Lower lobe of right lung (tissue), 2 donors: Measurements from ENCODE around the gene ANO10. TPM values are rescaled to one million over a fixed set of nuclear protein-coding genes. Genes with fewer than 3 reads are reported as not detected.

Experiments used
- ATAC-seq, 2 donors: fragments of 200-7000 bp; cut with Tn5 transposase; one replicate each; pipeline ENCODE4 v1.9.1; 2020 to 2022; ENCODE audit warnings: mild to moderate bottlenecking in 2 of 2, moderate library complexity in 2 of 2
- DNase-seq: peaks from one replicate; pipeline ENCODE4 v3.0.0-alpha.2; 2020
- H3K27ac ChIP-seq: fragments of 200-600 bp; one replicate; pipeline ENCODE4 v1.8.0; 2022
- H3K27me3 ChIP-seq: fragments of 200-600 bp; one replicate; pipeline ENCODE4 v1.8.0; 2022; ENCODE audit warnings: low read depth
- H3K36me3 ChIP-seq: fragments of 200-600 bp; one replicate; pipeline ENCODE4 v1.8.0; 2022; ENCODE audit warnings: mild to moderate bottlenecking
- H3K4me1 ChIP-seq: fragments of 200-600 bp; one replicate; pipeline ENCODE4 v1.8.0; 2022
- H3K4me3 ChIP-seq: fragments of 200-600 bp; one replicate; pipeline ENCODE4 v1.8.0; 2022; ENCODE audit warnings: mild to moderate bottlenecking
- H3K9me3 ChIP-seq: fragments of 200-600 bp; one replicate; pipeline ENCODE4 v1.8.0; 2022
- intact Hi-C: fragments of 100-400 bp; cut with DNase I; formaldehyde crosslinking; loops from one replicate; pipeline ENCODE4 v1.11.0; 2022
- total RNA-seq: library from RNA; stranded (reverse); fragmentation: NEBNext Ultra II Directional; extraction: Animal tissue kit (Norgen Biotek cat#: 25700); gene quantifications from one replicate; pipeline ENCODE4 v1.2.1, GENCODE V29; 2021
- TF ChIP-seq, protein P1 (sequence below): fragments of 200-600 bp; IDR thresholded peaks from one replicate; pipeline ENCODE4 v1.8.0; 2022; ENCODE audit warnings: antibody characterized with exemption, mild to moderate bottlenecking
- donor health status: DM: no; HTN: yes; CAD: no; lungs with severe emphysema.

The ANO10 gene
- total RNA-seq, 1 donor from 2014 or later: 32.3 TPM

- Histone ChIP-seq H3K4me3 (no peak overlapping the region), H3K27ac (no peak overlapping the region), H3K27me3 (no peaks in the 10 kb centered on the region), H3K36me3 (no peaks in the 10 kb centered on the region), H3K4me1 (peaks cover 5% of the 10 kb centered on the region), H3K9me3 (no peaks in the 10 kb centered on the region)
- TF ChIP-seq, protein P1, sequence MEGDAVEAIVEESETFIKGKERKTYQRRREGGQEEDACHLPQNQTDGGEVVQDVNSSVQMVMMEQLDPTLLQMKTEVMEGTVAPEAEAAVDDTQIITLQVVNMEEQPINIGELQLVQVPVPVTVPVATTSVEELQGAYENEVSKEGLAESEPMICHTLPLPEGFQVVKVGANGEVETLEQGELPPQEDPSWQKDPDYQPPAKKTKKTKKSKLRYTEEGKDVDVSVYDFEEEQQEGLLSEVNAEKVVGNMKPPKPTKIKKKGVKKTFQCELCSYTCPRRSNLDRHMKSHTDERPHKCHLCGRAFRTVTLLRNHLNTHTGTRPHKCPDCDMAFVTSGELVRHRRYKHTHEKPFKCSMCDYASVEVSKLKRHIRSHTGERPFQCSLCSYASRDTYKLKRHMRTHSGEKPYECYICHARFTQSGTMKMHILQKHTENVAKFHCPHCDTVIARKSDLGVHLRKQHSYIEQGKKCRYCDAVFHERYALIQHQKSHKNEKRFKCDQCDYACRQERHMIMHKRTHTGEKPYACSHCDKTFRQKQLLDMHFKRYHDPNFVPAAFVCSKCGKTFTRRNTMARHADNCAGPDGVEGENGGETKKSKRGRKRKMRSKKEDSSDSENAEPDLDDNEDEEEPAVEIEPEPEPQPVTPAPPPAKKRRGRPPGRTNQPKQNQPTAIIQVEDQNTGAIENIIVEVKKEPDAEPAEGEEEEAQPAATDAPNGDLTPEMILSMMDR: no peak
- DNase-seq (no peak), ATAC-seq (no peak)
- intact Hi-C loops: no loop called here
Observed at GRCh38 chr3:43373560-43373928, 248.3 kb downstream of the ANO10 start.

- H3K27ac ChIP-seq: no peak overlapping the region
- TF ChIP-seq, protein P1: no peak
- intact Hi-C loops: no loop called here
- H3K9me3 ChIP-seq: no peaks in the 10 kb centered on the region
- ATAC-seq: no peak
- no peaks in the 10 kb centered on the region for H3K27me3 ChIP-seq
- peaks cover 2% of the 10 kb centered on the region for H3K4me1 ChIP-seq
- no peak for DNase-seq
- H3K4me3 ChIP-seq: no peak overlapping the region
- no peaks in the 10 kb centered on the region for H3K36me3 ChIP-seq
Observed at GRCh38 chr3:43372809-43373559, 248.8 kb downstream of the ANO10 start.

DNA sequence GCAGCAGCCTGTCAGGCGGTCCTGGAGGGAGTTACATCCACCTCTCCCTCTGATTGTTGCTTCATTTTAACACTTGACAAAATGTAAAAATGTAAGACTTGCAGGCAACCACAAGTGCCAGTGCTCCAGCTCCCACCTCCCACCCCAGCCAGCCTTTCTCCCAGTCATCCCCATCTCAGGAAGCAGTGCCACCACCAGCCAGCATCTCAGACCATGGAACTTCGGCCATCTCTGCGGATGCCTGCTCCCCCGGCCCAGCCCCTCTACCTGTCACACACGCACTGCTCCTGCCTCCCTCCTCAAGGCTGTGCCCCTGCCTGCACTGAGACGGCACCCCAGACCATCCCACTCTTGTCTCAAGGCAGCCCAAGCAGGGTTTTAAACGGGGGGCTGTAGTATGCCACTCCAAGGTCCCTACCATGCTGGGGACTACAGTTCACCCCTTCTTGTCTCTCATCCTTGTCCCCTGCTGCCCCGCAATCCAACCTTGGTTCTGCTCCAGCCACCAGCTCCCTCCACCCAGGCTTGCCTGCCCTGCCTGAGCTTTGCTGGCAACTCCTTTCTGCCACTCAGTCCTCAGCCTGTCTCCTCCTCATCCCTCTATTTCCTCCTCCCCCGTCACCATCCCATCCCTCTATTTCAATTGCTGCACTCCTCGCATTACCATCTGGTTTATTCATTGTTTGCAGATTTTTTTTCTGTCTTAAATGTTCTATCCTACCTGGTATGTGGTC, 249.6 kb downstream of the ANO10 start:
- H3K9me3 ChIP-seq: no peaks in the 10 kb centered on the region
- TF ChIP-seq, protein P1: no peak
- DNase-seq: no peak
- H3K4me3 ChIP-seq: no peak overlapping the region
- no peak overlapping the region for H3K27ac ChIP-seq
- no peak for ATAC-seq
- no peaks in the 10 kb centered on the region for H3K27me3 ChIP-seq
- no peaks in the 10 kb centered on the region for H3K36me3 ChIP-seq
- H3K4me1 ChIP-seq: no peaks in the 10 kb centered on the region
- intact Hi-C loops: no loop called here

DNA sequence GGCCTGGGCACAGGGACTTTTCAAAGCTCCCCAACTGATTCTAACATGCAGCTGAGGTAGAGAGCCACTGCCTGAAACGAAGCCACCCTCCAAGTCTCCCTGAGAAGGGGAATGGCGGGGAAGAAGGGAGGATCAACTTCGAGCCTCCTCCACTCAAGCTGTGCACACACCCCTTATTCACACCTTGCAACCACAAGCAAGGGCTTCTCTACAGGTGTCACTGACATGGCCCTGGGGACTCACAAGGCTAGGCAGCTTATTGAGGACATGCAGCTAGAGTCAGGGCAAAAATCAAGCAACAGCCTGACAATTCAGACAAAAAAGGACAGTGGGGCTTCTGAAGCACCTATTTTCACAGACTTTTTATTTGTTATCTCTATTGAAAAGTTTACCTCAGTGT, 250.3 kb downstream of the ANO10 start:
- peaks cover 3% of the 10 kb centered on the region for H3K4me1 ChIP-seq
- no peaks in the 10 kb centered on the region for H3K9me3 ChIP-seq
- intact Hi-C loops: no loop called here
- no peak for DNase-seq
- TF ChIP-seq, protein P1: no peak
- no peaks in the 10 kb centered on the region for H3K27me3 ChIP-seq
- H3K27ac ChIP-seq: no peak overlapping the region
- no peak overlapping the region for H3K4me3 ChIP-seq
- H3K36me3 ChIP-seq: no peaks in the 10 kb centered on the region
- no peak for ATAC-seq

DNA sequence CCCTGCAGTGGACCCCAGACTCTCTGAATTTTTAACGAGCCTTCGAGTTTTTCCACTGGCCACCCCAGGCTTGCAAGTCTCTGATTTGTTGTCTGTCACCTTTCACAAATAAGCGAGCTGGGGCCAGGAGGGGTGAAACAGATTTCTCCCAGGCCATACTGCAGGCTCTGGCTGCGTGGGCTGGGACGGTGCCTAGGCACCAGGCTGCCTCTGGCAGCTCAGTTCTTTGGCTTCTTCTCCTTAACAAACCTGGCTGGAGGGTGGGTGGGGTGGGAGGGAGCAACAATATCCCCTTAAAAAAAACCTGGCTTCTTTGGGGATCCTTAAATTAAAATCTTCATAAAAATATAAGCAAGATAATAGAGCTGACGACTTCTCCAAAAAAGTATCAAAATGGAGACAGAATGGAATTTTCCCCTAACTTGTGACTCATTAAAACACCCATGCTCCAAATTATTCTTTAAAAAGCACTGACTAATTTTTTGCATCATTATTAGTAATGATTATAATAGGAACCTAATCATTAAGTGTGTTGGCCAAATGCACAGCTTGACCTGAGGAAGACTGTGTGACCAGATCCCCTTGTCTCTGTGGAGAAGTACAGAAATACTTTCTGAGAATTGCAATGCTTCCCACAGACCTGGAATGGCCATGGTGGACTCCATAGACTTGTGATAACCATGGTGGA, 251.4 kb downstream of the ANO10 start:
- Histone ChIP-seq H3K27ac (no peak overlapping the region), H3K4me1 (peaks cover 12% of the 10 kb centered on the region)

More for the DNA sequence above, 251.4 kb downstream of the ANO10 start:
- H3K4me3 ChIP-seq: no peak overlapping the region
- intact Hi-C loops: no loop called here
- H3K36me3 ChIP-seq: no peaks in the 10 kb centered on the region
- TF ChIP-seq, protein P1: no peak
- no peaks in the 10 kb centered on the region for H3K9me3 ChIP-seq
- no peaks in the 10 kb centered on the region for H3K27me3 ChIP-seq
- DNase-seq (no peak), ATAC-seq (no peak)
